HEK293 (cell line): Measurements from ENCODE around the gene DMAC2.

ENCODE experiments used
- ZBTB7A ChIP-seq: fragments of 450-650 bp; formaldehyde crosslinking; IDR thresholded peaks from 2 replicates; pipeline ENCODE4 v1.5.1; 2016; ENCODE audit warnings: low read depth, missing biosample characterization, missing genetic modification characterization
- ZNF302 ChIP-seq: fragments of 450-650 bp; formaldehyde crosslinking; IDR thresholded peaks from 2 replicates; pipeline ENCODE4 v1.5.1; 2016; ENCODE audit warnings: missing biosample characterization, missing genetic modification characterization, low read depth
- ZNF350 ChIP-seq: fragments of 450-650 bp; formaldehyde crosslinking; IDR thresholded peaks from 2 replicates; pipeline ENCODE4 v1.5.0; 2017; ENCODE audit warnings: missing biosample characterization, mild to moderate bottlenecking, missing genetic modification characterization
- ZNF624 ChIP-seq: fragments of 450-650 bp; formaldehyde crosslinking; IDR thresholded peaks from 2 replicates; pipeline ENCODE4 v1.5.1; 2017; ENCODE audit warnings: missing biosample characterization, missing genetic modification characterization
- ZNF707 ChIP-seq: fragments of 450-650 bp; formaldehyde crosslinking; IDR thresholded peaks from 2 replicates; pipeline ENCODE4 v1.5.1; 2016; ENCODE audit warnings: missing biosample characterization, missing genetic modification characterization
- TF ChIP-seq, protein P1 (sequence below): fragments of 450-650 bp; formaldehyde crosslinking; IDR thresholded peaks from 2 replicates; pipeline ENCODE4 v1.5.1; 2016; ENCODE audit warnings: missing biosample characterization, missing genetic modification characterization

DNA sequence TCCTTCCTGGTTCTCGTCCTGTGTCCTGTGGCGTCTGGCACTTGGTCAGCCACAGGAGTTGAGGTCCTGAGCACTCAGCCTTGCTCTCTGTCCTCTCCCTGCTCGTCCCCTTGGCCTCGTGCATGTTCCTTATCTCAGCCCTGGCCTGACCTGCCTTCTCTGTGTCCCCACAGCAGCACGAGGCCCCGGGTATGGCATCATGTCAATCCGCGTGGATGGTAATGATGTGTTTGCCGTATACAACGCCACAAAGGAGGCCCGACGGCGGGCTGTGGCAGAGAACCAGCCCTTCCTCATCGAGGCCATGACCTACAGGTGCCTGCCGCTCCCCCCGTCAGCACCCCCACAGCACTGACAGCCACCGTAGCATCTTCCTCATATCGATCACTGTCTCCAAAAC, 17.3 kb downstream of the DMAC2 start:
- no peak for TF ChIP-seq ZBTB7A (tag by site-specific recombination)
- no peak for TF ChIP-seq ZNF624 (tag by site-specific recombination)
- TF ChIP-seq, protein P1, sequence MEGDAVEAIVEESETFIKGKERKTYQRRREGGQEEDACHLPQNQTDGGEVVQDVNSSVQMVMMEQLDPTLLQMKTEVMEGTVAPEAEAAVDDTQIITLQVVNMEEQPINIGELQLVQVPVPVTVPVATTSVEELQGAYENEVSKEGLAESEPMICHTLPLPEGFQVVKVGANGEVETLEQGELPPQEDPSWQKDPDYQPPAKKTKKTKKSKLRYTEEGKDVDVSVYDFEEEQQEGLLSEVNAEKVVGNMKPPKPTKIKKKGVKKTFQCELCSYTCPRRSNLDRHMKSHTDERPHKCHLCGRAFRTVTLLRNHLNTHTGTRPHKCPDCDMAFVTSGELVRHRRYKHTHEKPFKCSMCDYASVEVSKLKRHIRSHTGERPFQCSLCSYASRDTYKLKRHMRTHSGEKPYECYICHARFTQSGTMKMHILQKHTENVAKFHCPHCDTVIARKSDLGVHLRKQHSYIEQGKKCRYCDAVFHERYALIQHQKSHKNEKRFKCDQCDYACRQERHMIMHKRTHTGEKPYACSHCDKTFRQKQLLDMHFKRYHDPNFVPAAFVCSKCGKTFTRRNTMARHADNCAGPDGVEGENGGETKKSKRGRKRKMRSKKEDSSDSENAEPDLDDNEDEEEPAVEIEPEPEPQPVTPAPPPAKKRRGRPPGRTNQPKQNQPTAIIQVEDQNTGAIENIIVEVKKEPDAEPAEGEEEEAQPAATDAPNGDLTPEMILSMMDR (tag by site-specific recombination) = no peak
- no peak for TF ChIP-seq ZNF707 (tag by site-specific recombination)
- TF ChIP-seq ZNF350 (tag by site-specific recombination) = no peak
- TF ChIP-seq ZNF302 (tag by site-specific recombination) = no peak
